GM19239 (cell line): ENCODE data around the gene PXN.
"Not testable (repeated sequence)": the region's sequence is repeated elsewhere in the genome, so short reads cannot be mapped to it uniquely, and the experiment has no call there.

Experiments
- DNase-seq: peaks from one replicate; pipeline ENCODE4 v3.0.0; 2011; ENCODE audit warnings: low spot score; ENCODE audit not compliant: insufficient read length
- FAIRE-seq: peaks from 2 replicates; lab custom pipeline; 2011; peaks lifted over from hg19 to GRCh38; lab: Jason Lieb, UNC

PXN gene

DNA sequence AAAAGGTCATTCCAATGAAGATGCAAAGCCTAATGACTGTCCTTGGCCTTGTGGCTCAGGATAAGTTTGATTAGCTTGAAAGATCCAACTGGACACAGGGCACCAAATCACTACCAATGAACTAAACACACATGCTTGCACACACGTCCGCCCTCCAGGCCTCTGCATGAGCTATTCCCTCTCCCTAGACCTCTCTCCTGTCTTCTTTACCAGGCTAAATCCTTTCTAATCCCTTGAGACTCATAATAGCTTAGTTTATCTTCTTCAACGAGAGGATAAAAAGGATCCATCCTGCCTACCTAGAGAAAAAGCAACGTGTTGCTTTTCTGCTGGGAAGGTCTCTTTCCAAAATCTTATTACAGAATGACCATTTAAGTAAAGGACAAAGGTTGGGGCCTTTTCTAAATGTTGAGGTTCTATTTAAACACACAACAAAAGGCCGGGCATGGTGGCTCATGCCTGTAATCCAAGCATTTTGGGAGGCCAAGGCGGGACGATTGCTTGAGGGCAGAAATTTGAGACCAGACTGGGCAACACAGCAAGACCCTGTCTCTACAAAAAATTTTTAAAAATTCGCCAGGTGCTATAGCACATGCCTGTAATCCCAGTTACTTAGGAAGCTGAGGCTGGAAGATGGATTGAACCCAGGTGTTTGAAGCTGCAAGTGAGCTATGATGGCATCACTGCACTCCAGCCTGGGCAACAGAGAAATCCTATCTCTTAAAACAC, 22.4 kb downstream of the PXN start:
- FAIRE-seq, result no peak

DNA sequence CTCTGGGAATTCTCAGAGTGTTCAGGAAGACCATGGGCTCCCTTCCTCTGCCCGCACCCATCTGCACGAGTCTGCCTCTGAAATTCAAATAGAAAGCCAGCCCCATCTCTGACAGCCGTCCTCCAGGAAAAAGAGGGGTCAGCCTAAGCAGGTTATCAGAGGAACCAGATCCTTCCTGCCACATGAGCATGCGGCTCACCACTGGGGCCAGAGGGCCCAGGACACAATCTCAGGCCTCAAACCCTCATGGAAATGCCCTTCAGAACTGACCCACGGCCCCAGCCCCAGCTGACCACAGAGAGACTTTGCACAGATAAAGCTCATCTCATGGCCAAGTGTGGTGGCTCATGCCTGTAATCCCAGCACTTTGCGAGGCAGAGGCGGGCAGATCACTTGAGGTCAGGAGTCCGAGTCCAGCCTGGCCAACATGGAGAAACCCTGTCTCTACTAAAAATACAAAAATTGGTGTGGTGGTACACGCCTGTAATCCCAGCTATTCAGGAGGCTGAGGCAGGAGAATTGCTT, 23.2 kb downstream of the PXN start:
- DNase-seq (no peak), FAIRE-seq (no peak)

More for the DNA sequence above, 22.4 kb downstream of the PXN start:
- DNase-seq, result no peak

DNA sequence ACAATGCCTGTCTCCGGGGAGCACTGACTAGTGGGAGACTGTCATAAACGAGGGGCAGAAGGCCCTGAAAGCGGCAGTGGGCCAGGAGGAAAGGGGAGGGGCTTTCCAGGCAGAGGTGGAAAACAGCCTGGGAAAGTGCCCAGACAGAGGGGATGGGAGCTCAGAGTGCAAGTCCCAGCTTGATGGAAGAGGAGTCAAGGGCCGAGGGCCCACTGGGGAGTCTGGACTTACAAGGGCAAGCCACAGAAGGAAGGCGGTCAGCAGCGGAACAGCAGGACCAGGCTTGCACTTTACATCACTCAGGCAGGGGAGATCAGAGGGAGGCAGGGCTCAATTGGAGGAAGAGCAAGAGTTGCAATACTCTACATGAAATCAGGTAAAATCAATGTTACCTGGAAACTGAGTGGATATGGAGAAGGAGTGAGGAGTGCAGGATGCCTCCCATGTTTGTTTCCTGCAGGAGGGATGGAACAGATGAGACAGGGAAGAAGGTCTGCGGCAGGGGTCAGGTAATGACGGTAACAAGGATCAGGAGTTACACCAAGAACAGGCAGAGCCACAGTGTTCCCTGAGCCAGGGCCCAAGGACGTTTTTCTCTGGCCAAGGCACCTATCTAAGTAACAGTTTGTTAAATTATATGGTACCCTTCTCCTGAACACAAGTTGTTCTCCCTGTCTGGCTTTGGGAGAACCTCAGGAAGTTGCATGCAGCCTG, 23.8 kb downstream of the PXN start:
- no peak for DNase-seq
- FAIRE-seq, result no peak

DNA sequence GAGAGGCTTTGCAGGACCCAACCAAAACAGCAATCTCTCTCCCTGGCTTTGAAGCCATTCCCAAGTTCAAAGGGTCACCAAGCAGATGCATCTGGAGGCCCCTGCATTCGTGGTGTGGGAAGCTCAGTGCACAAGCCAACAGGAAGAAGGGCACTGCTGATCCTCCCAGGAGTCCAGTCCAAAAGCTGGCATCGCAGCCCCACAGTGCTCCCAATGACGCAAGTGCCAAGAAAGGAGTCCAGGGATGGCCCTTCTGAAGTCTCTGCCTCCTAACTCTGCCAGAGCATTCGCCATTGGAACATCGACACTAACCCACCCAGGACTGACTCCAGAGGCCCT, 25.1 kb downstream of the PXN start:
- DNase-seq (no peak), FAIRE-seq (no peak)

DNA sequence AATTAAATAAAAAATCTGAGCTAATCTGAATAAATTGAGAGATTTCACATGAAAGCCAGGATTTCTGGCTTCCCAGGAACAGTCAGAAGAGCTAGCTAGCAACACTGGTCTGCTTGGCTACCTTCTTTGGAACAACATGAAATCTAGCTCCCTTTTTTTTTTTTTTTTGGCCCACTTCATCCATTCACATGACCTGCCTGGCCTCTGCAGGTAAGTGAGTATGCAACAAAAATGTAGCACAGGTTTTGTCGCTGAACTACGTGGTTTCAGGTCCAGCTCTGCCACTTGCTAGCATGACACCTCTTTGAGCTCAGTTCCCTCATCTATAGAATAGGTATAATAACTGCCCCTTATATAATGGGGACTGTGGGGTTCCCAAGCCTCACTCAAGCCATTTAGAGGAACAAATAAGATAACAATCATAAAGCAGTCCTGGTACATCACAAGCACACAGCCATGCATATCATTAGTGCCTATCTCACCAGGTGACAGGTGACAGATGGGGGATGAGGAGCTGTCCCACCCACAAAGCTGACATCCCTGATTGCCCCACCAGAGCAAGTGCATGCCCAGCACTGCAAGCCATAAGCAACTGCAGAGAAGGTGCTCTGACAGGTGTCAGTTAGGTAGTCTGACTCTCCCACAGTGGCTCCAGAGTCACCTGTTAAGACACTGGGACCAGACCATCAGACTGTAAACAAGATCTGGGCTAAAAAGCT, 25.6 kb downstream of the PXN start:
- DNase-seq (no peak), FAIRE-seq (no peak)

DNA sequence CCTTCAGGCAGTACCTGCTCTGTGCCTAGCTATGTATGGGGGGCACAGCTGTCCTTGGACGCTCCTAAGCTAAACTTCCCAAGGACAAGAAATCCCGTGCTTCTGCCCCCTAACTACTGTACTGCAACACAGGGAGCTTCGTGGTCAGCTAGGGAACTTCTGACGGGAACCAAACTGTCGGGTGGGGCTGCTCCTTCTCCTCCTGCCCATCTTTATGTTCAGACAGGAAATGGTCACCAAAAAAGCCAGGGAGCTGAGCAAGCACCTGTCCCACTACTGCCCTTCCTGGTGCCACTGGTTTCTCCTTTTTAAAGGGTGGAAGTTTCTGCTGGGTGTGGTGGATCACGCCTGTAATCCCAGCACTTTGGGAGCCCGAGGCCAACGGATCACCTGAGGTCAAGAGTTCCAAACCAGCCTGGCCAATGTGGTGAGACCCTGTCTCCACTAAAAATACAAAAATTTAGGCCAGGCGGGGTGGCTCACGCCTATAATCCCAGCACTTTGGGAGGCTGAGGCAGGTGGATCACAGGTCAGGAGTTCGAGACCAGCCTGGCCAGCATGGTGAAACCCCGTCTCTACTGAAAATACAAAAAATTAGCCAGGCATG, 26.6 kb downstream of the PXN start:
- FAIRE-seq (no peak), DNase-seq (no peak)

DNA sequence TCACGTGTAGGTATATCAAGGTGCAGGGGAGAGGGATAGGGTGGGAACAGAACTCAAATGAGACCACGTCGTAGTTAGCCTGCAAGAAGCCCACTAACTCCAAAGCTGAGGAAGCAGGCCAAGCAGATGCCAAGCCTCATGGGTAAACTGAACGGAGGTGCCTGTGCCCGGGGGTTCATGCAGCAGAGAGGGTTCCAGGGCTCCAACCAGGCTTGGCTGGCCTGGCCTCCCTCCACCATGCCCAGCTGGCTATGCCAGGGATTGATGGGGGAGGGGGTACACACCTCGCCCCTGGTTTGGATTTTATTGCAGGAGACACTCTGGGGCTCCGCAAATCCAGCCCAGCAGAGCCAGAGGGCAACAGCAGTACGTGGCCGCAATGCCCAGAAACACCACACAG, 27.3 kb downstream of the PXN start:
- FAIRE-seq (no peak), DNase-seq (no peak)

DNA sequence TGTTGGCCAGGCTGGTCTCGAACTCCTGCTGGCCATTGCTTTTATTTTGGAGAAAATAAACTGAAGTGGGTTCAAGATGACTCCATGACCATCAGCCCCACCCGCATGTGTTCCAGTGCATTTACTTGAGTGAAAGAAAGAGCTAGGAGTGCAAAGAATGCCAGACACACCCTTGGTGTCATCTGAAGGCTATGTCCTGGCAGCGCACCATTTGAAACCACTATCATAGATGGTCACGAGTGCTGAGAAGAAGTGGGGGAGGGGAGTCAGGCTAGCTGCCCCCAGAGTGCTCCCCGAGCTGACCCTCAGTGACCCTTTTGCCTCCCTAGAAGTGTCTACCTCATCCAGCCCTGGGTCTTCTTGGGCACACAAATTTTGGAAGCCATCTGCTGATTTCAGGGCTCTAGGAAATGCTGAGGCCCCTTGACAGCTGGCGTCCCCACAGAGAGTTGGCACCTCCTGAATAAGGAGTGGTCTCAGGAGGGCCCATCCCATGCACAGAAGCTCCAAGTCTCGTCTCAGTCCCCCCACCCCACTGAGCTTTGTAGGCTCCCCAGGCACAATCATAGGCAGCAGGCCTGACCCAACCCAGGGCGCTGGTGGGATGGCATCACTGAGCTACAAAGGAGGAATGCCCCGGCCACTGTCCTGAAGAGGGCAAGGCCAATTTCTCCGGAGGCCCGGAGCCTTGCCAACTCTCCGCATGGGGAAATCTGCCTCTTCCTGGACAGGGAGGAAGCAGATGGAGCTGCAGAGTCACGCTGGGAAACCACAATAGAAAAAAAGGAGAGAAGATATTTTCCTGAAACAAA, 28.0 kb downstream of the PXN start:
- FAIRE-seq (no peak), DNase-seq (no peak)

DNA sequence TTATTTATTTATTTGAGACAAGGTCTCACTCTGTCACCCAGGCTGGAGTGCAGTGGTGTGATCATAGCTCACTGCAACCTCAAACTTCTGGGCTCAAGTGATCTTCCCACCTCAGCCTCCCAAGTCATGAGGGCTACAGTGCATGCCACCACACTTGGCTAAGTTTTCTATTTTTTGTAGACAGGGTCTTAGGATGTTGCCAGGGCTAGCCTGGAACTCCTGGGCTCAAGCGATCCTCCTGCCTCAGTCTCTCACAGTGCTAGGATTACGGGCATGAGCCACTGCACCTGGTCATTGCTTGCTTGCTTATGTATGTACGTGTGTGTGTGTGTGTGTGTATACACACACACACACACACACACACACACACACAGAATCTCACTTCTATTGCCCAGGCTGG, 28.7 kb downstream of the PXN start:
- not testable (repeated sequence) for DNase-seq, FAIRE-seq

DNA sequence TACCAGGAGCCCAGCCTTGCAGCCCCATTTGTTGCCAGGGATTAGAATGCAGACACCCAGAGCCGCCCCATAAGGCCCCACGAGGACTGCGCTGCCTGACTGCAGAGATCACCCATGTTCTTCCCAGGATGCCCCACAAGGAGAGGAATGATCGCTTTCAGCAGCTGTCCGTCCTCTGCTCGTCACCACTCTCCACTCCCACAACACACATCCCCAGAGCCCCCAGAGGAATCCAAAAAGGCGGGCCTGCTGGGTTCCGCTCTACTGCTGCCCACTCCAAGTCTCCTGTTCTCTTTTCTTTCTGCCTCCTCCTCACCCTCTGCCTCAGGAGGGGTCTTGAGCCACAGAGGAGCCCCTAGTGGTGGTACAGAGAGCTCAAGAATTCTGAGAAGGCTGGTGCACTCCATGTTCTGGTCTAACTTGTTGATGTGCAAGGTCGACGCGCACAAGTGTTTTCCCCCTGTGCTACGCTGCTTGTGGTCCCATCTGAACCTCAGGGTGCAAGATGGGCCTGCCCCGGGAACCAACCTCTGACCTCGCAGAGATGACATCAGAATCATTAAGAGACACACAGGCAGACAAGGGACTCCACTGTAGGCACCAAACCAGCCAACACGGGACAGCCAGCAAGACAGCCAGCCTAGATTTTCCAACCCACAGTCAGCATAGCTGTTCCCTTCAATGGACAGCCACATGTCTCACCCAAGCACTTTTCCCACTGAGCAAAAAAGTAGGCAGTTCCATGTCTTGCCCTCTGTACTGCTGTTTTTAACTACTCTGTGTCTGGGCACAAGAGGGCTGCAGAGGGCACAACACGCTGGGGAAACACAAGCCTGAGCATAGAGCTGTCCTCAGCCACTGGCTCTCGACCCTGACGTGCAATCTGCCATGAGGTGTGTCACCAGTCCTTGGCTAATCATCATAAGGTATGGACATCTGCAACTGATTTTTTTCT, 29.9 kb downstream of the PXN start:
- FAIRE-seq, result no peak
- no peak for DNase-seq

DNA sequence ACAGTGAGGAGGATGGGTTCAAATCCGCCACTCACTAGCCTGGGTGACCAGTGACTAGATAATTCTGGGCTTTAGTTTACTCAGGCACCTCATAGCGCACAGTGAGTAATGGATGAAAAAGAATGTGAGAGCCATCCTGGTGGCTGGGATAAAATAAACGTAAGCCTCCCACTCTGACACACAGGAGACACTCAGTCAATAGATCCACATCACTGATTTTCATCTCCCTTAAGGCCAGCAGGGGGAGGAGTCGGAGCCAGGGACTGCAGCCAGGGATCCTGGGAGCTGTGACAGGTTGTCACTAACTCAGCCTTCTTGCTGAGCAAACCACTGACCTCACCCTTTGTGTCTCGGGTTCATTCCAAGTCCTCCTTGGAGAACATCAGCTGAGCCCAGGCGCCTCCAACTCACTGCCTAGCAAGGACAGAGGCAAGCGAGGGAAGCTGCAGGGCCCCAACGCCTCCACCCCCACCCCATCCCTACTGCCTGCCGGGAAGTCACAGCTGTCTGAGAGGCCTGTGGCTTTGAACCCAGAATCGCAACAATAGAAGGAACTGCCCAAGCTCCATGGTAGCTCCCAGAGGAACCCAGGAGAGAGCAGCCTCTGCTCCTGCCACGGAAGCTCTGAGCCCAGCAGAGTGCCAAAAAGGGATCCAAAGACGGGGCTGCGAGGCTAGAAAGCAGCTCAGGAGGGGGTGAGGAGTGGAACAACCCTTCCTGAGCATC, 30.7 kb downstream of the PXN start:
- FAIRE-seq (no peak), DNase-seq (no peak)

DNA sequence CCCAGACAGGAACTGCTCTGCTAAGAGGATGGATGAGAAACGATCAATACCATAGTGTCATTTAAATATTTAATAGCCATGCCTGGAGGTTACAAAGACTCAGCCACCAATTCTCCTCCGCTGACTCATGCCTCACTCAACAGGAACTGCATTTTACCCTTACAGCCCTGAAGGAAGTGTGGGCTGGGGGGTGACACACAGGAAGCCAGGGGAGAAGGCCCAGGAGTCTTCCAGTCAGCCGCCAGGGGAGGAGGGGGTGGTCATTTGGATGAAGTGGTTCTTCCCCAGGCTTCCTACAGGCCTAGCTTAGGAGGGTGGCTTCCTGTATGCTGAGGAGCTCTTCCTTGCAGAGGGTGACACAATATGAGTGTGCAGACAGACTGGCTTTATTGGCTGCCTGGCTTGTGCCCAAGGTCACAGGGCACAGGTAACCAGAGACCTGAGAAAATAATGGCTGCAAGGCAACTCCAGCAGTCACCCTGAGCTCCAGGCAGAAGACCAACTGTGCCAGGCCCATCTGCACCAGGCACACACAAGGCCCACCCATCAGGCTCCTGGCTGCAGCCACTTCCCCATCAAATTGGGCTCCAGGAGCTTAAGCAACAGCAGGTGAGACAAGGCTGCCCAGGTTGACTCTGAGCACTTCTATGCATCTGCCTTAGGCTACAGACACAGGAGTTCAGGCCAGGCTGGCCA, 34.1 kb downstream of the PXN start:
- no peak for DNase-seq

DNA sequence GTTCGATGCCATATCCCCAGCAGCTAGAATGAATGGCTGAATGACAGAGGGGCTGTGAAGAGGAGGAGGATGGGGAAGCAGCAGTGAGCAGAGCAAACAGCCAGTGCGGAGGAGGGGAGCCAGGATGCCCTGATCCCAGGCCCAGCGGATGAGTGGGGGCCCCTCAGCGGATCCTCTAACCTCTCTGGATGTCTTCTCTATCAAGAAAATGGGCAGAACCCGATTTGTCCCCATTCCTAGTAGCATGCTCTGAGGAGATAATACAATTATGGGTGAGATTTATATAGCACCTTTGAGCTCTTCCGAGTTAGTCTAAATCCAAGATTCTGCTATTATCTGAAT, 34.6 kb downstream of the PXN start:
- DNase-seq, result no peak
- FAIRE-seq, result no peak

More for the DNA sequence above, 34.1 kb downstream of the PXN start:
- FAIRE-seq, result no peak

DNA sequence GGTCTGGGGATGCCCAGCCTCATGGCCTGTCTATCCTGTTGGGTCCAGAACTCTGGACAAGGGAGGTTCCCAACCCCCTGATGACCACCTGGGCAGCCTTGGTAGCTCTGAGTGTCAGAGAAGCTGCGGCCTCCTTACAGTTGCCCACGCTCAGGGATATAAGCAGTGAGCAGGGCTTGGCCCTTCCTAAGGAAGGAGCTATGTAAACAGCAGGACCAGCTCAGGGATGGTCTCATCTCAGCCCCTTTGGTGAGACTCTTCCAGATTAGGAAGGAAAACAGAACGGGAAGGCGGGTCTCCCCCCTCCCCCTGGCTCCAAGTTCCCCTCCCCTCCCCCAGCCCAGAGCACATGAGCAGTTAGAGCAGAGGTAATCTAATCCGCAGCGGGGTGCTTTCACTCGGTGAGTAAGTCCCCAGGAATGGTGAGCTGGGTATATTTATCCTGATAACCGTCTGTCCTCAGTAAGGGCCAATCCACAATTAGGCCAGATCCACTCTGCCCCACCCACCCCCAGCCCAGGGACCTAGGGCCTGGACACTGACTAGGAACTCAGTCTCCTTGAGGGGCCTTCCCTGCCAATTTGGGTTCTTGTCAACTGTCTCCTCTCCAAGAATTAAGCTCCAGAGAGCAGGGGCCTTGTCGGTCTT, 35.1 kb downstream of the PXN start:
- DNase-seq, result no peak
- FAIRE-seq, result no peak

DNA sequence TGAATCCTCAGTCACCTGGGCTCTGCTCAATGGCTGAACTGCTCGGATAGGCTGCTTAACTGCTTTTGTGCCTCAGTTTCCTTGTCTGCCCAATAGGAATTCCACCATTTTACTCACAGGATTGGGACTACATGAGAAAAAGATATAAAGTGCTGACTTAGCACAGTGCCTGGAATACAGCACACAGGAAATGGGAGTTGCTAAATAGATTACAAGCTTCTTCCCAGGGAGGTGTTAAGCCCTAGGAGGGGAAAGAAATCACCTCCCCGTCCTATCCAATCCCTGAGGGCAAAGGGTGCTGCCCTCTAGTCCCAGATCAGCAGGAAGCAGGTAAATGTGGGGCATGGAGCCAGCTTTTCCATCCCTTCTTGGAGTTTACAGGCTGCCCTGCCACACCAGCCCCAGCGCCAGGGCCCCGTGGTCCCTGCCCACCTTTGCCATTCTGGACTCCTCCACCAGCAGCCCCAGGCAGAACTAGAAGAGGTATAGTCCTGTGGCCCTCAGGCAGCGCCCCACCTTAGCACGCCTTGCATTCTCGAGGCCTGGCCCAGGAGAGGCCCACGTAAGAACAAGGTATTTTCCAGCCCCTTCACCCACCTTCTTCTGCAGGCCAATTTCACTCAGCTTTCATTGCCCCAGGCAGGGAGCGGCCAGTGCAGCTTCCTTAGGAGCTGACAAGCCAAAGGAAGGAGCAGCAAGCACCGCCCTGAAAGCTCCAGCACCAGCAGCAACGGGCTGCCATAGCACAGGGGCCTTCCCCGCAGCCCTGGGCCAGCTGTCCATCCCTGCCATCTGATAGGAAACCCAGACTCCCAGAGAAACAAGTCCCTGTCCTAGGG, 35.8 kb downstream of the PXN start:
- DNase-seq (no peak), FAIRE-seq (no peak)

DNA sequence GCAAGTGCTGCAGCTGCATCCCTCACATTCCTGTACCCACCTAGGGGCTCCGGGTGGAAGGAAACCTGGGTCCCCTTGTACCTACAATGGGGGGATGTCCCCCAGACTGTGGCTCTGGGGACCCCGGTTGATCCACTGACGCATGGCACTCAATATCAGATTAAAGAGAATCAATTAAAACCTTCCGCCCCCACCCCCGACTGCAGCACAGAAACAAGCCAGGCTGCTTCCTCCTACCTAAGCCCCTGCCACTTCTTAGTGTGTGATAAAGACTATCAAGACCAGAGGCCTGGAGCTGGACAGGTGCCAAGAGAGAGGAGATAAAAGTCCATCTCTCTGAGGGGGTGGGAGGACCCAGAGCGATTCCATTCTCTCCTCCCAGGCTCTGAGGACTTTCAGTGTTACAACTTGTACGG, 36.5 kb downstream of the PXN start:
- no peak for FAIRE-seq
- no peak for DNase-seq
